GM12891 (cell line): ENCODE results near the gene YWHAH.

ENCODE experiments used
- POLR2A ChIP-seq: IDR thresholded peaks from 2 replicates; pipeline ENCODE4 v1.6.1; 2011; ENCODE audit warnings: low read depth, low read length, control low read depth
- POLR2AphosphoS5 ChIP-seq: IDR thresholded peaks from 2 replicates; pipeline ENCODE4 v1.6.1; 2011; ENCODE audit warnings: low read depth, low read length, control low read depth
- TAF1 ChIP-seq: IDR thresholded peaks from 2 replicates; pipeline ENCODE4 v1.6.1; 2011; ENCODE audit warnings: low read depth, low read length, control low read depth

- TF ChIP-seq POLR2A (no peak), POLR2AphosphoS5 (no peak), TAF1 (no peak)
Observed at GRCh38 chr22:31919730-31920129, 24.6 kb upstream of the YWHAH start.
